Measurements from ENCODE around the gene HS3ST1.

- TF ChIP-seq CTCF (IDR thresholded peaks at IDR 0.05) (no peak), EZH2 (IDR thresholded peaks at IDR 0.05) (no peak)
Observed at GRCh38 chr4:11423465-11423864, 5.2 kb downstream of the HS3ST1 start.
